H1 (cell line): ENCODE data around the gene KIT. TPM values are rescaled to one million over a fixed set of nuclear protein-coding genes. Genes with fewer than 3 reads are reported as not detected.
A peak's percentile ranks its signal among the peaks of the same experiment; 100 is the strongest.

Experiments used
- CTCF ChIA-PET: fragments of 300-600 bp; sonication (Branson Sonifier 250); formaldehyde crosslinking; loops from one replicate; lab custom pipeline; 2021; ENCODE audit not compliant: partially characterized antibody; lab: Charles Lee
- POLR2A ChIA-PET: fragments of 300-600 bp; sonication (Branson Sonifier 250); formaldehyde crosslinking; loops from one replicate; lab custom pipeline; 2021; ENCODE audit warnings: inconsistent platforms; ENCODE audit not compliant: partially characterized antibody; lab: Charles Lee
- DNase-seq, 2 experiments: peaks; one replicate each; pipeline versions ENCODE4 v3.0.0 to v3.0.0-alpha.2; 2010 to 2022; ENCODE audit warnings: low spot score in 2 of 2, low read depth in 1 of 2, mixed read lengths in 1 of 2
- FAIRE-seq: peaks from 2 replicates; lab custom pipeline; 2011; peaks lifted over from hg19 to GRCh38; lab: Jason Lieb, UNC
- H2AFZ ChIP-seq: 2 replicates; pipeline ENCODE4 v1.8.1; 2012; ENCODE audit warnings: low read length, inconsistent platforms
- H2AK5ac ChIP-seq: 2 replicates; pipeline ENCODE4 v1.6.1; 2013; ENCODE audit warnings: low read depth, low read length
- H2BK120ac ChIP-seq: replicated peaks from 2 replicates; pipeline ENCODE3; 2013; ENCODE audit warnings: low read depth, low read length, inconsistent platforms
- H2BK12ac ChIP-seq: 2 replicates; pipeline ENCODE4 v1.6.1; 2013; ENCODE audit warnings: low read depth, low read length
- H2BK15ac ChIP-seq: 2 replicates; pipeline ENCODE4 v1.6.1; 2013; ENCODE audit warnings: low read length
- H2BK20ac ChIP-seq: 2 replicates; pipeline ENCODE4 v1.6.1; 2013; ENCODE audit warnings: low read length
- H2BK5ac ChIP-seq: 2 replicates; pipeline ENCODE4 v1.6.1; 2013; ENCODE audit warnings: low read depth, low read length
- H3K14ac ChIP-seq: 2 replicates; pipeline ENCODE4 v1.6.1; 2013; ENCODE audit warnings: inconsistent platforms; ENCODE audit not compliant: insufficient read length
- H3K18ac ChIP-seq: 2 replicates; pipeline ENCODE4 v1.6.1; 2013; ENCODE audit warnings: low read length; ENCODE audit errors: extremely low read depth
- H3K23ac ChIP-seq: 2 replicates; pipeline ENCODE4 v1.6.1; 2013; ENCODE audit warnings: inconsistent platforms; ENCODE audit not compliant: insufficient read length
- H3K23me2 ChIP-seq: 2 replicates; pipeline ENCODE4 v1.6.1; 2013; ENCODE audit warnings: low read depth, low read length
- H3K27ac ChIP-seq: 2 replicates; pipeline ENCODE4 v1.6.1; 2011; ENCODE audit warnings: low read depth, low read length, inconsistent platforms
- H3K27me3 ChIP-seq, 4 experiments: replicated peaks in 1 of 4; 1 replicate in 1 of 4; 2 replicates in 3 of 4; pipeline versions ENCODE4 v1.6.1 to v1.8.1; 2011 to 2013; ENCODE audit warnings: low read length in 3 of 4, mild to moderate bottlenecking in 3 of 4, inconsistent platforms in 2 of 4, mixed read lengths in 2 of 4, moderate library complexity in 1 of 4; ENCODE audit not compliant: control insufficient read depth in 3 of 4, insufficient read depth in 3 of 4; ENCODE audit errors: extremely low read depth in 1 of 4
- H3K36me3 ChIP-seq, 4 experiments: 2 replicates each; pipeline versions ENCODE4 v1.6.1 to v1.8.1; 2011 to 2013; ENCODE audit warnings: mild to moderate bottlenecking in 4 of 4, low read length in 3 of 4, moderate library complexity in 2 of 4, control low read depth in 1 of 4, inconsistent platforms in 1 of 4; ENCODE audit not compliant: insufficient read depth in 4 of 4, control insufficient read depth in 2 of 4
- H3K4ac ChIP-seq: replicated peaks from 2 replicates; pipeline ENCODE3; 2013; ENCODE audit warnings: low read length, low read depth, mixed read lengths, inconsistent platforms; ENCODE audit not compliant: insufficient read length
- H3K4me1 ChIP-seq, 4 experiments: replicated peaks in 1 of 4; 1 replicate in 1 of 4; 2 replicates in 3 of 4; pipeline versions ENCODE4 v1.6.1 to v1.8.1; 2011 to 2013; ENCODE audit warnings: low read length in 3 of 4, inconsistent platforms in 2 of 4, mixed read lengths in 1 of 4; ENCODE audit not compliant: insufficient read depth in 4 of 4, control insufficient read depth in 3 of 4
- H3K4me2 ChIP-seq, 2 experiments: 2 replicates each; pipeline versions ENCODE4 v1.6.1 to v1.8.1; 2011 to 2013; ENCODE audit warnings: low read depth in 2 of 2, low read length in 2 of 2, control low read depth in 1 of 2, inconsistent platforms in 1 of 2, mild to moderate bottlenecking in 1 of 2; ENCODE audit not compliant: insufficient read depth in 1 of 2
- H3K4me3 ChIP-seq, 4 experiments: fragments of 200-600, 300-600 bp in 1 of 4; sonication (generic), shearing (Covaris generic), sonication (Bioruptor Twin) in 1 of 4; 2 replicates each; pipeline versions ENCODE4 v1.5.1 to v1.8.1; 2011 to 2016; ENCODE audit warnings: low read length in 4 of 4, low read depth in 3 of 4, control low read depth in 2 of 4, inconsistent platforms in 2 of 4, mild to moderate bottlenecking in 2 of 4, mixed read lengths in 1 of 4, moderate library complexity in 1 of 4; ENCODE audit not compliant: insufficient read depth in 2 of 4; ENCODE audit errors: extremely low read depth in 1 of 4
- H3K56ac ChIP-seq: replicated peaks from 2 replicates; pipeline ENCODE3; 2013; ENCODE audit warnings: low read depth, mild to moderate bottlenecking, mixed read lengths, low read length, inconsistent platforms; ENCODE audit not compliant: insufficient read length
- H3K79me1 ChIP-seq: 2 replicates; pipeline ENCODE4 v1.6.1; 2013; ENCODE audit warnings: low read depth, low read length, control low read depth
- H3K79me2 ChIP-seq, 2 experiments: 2 replicates each; pipeline versions ENCODE4 v1.6.1 to v1.8.1; 2012 to 2013; ENCODE audit warnings: low read length in 2 of 2, mild to moderate bottlenecking in 2 of 2, inconsistent platforms in 1 of 2; ENCODE audit not compliant: insufficient read depth in 2 of 2, control insufficient read depth in 1 of 2
- H3K9ac ChIP-seq, 4 experiments: replicated peaks in 1 of 4; 1 replicate in 1 of 4; 2 replicates in 3 of 4; pipeline versions ENCODE4 v1.6.1 to v1.8.1; 2011 to 2013; ENCODE audit warnings: low read depth in 3 of 4, low read length in 3 of 4, control low read depth in 2 of 4, mild to moderate bottlenecking in 2 of 4, moderate library complexity in 2 of 4, inconsistent platforms in 1 of 4; ENCODE audit errors: extremely low read depth in 1 of 4
- H3K9me3 ChIP-seq, 2 experiments: 2 replicates each; pipeline versions ENCODE4 v1.6.1 to v1.8.1; 2012 to 2013; ENCODE audit warnings: mild to moderate bottlenecking in 2 of 2, moderate library complexity in 2 of 2, control low read depth in 1 of 2, inconsistent platforms in 1 of 2, low read depth in 1 of 2, low read length in 1 of 2, mixed read lengths in 1 of 2; ENCODE audit not compliant: insufficient read depth in 2 of 2
- H4K20me1 ChIP-seq, 2 experiments: replicated peaks in 1 of 2; 2 replicates each; pipeline versions ENCODE3 to v1.8.1; 2011 to 2013; ENCODE audit warnings: inconsistent platforms in 2 of 2, low read length in 2 of 2, mild to moderate bottlenecking in 1 of 2; ENCODE audit not compliant: insufficient read depth in 2 of 2, control insufficient read depth in 1 of 2
- H4K5ac ChIP-seq: 2 replicates; pipeline ENCODE4 v1.6.1; 2013; ENCODE audit warnings: low read length, low read depth, mixed read lengths, inconsistent platforms; ENCODE audit not compliant: insufficient read length
- H4K8ac ChIP-seq: 2 replicates; pipeline ENCODE4 v1.8.0; 2013; ENCODE audit warnings: mild to moderate bottlenecking, moderate library complexity, low read length, inconsistent platforms; ENCODE audit not compliant: insufficient read depth; ENCODE audit errors: extremely low read depth
- H4K91ac ChIP-seq: replicated peaks from 2 replicates; pipeline ENCODE3; 2013; ENCODE audit warnings: low read length, mixed read lengths, inconsistent platforms; ENCODE audit not compliant: insufficient read length
- CTCF ChIP-seq, 3 experiments: IDR thresholded peaks; 1 replicate in 2 of 3; 2 replicates in 1 of 3; pipeline versions ENCODE4 v1.5.1 to v1.6.1; 2011; ENCODE audit warnings: low read length in 3 of 3, mild to moderate bottlenecking in 3 of 3, inconsistent platforms in 2 of 3, low read depth in 1 of 3, moderate library complexity in 1 of 3; ENCODE audit not compliant: insufficient read depth in 1 of 3; ENCODE audit errors: control extremely low read depth in 1 of 3
- NRF1 ChIP-seq: IDR thresholded peaks from 2 replicates; pipeline ENCODE4 v1.6.1; 2011; ENCODE audit warnings: mild to moderate bottlenecking, low read depth, low read length, improper control_type of control experiment
- SAP30 ChIP-seq: fragments of 300-600 bp; sonication (generic); IDR thresholded peaks from 2 replicates; pipeline ENCODE4 v1.7.1; 2012; ENCODE audit warnings: low read length, moderate library complexity, mild to moderate bottlenecking, inconsistent platforms; ENCODE audit not compliant: insufficient read depth, insufficient replicate concordance
- SIN3A ChIP-seq, 2 experiments: IDR thresholded peaks in 1 of 2; conservative IDR thresholded peaks in 1 of 2; 2 replicates each; pipeline ENCODE4 v1.6.1; 2011 to 2012; ENCODE audit warnings: low read length in 2 of 2, improper control_type of control experiment in 1 of 2, low read depth in 1 of 2, mild to moderate bottlenecking in 1 of 2
- SIRT6 ChIP-seq: IDR thresholded peaks from one replicate; pipeline ENCODE4 v1.7.1; 2012; ENCODE audit warnings: low read length, inconsistent platforms
- SIX5 ChIP-seq: IDR thresholded peaks from 2 replicates; pipeline ENCODE4 v1.6.1; 2011; ENCODE audit warnings: mild to moderate bottlenecking, low read depth, low read length
- WGBS, 2 experiments: shearing (Covaris generic) in 1 of 2; methylation state at CpG; one replicate each; pipeline versions ENCODE4 v1.1.6 to v1.1.7; 2013 to 2015; ENCODE audit warnings: low lambda C conversion rate in 2 of 2, mixed read lengths in 2 of 2, inconsistent platforms in 1 of 2, low coverage in 1 of 2, missing lambda C conversion rate in 1 of 2; ENCODE audit not compliant: insufficient replicate concordance in 2 of 2, insufficient coverage in 1 of 2, insufficient read length in 1 of 2; ENCODE audit errors: extremely low coverage in 1 of 2, missing lambda C conversion rate in 1 of 2; 5-methylcytosine and 5-hydroxymethylcytosine counted together
- polyA plus RNA-seq, 7 experiments: library from polyadenylated mRNA; depleted of rRNA in 3 of 7; stranded (reverse) in 5 of 7; unstranded in 2 of 7; fragments of >200 nt in 5 of 7; fragments of 200-250 nt in 2 of 7; gene quantifications; 1 replicate in 5 of 7; 2 replicates in 1 of 7; 4 replicates in 1 of 7; pipeline versions ENCODE4 v1.2.1 to v1.2.3, GENCODE V29; 2011 to 2013; ENCODE audit warnings: missing spikeins in 2 of 7, mixed read lengths in 2 of 7
- total RNA-seq: library from RNA; stranded (reverse); fragmentation: NEBNext Ultra II Directional; extraction: Animal tissue kit (Norgen Biotek cat#: 25700); gene quantifications from 2 replicates; pipeline ENCODE4 v1.2.1, GENCODE V29; 2021
- TF ChIP-seq, protein P1 (sequence below): IDR thresholded peaks from 2 replicates; pipeline ENCODE4 v1.6.1; 2011; ENCODE audit warnings: low read length, improper control_type of control experiment

KIT gene
- total and polyA plus RNA-seq, 2 of the 8 experiments (the other 6 are each of a cell fraction or from before 2014, with no cell fraction given) = 14.4 to 24.8 TPM

DNA sequence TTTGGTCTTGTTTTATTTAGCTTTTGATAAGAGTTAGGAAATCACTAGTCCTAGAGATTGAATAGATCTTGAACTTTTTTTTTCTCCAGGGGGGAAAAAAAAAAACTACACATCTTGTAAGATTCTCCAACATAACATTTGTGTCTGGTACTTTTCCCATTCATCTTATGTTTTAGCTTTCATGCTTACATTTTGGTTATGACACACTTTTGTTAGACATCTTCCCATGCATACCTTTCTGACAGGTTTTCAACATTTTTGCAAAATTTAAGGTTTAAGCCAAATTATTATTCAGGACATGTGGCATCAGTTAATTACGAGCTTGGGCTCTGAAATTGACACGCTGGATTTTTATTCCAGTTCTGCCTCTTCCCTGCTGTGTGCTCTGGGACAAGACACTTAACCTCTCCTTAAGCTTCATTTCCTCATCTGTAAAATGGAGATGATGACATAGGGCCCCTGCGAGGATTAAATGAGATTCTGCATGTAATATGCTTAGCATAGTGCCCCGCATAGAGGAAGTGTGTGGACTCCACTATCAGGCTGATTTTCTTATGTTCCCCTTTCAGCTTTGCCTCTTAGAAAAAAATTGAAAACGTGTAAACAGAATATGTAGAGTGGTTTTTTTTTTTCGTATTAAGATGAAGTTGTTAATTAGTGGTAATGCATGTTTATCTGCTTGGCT, 5.3 kb downstream of the KIT start:
- H4K20me1 ChIP-seq = peaks cover 12 to 15% of the 10 kb centered on the region in 2 experiments
- no peak overlapping the region for H3K4me3 ChIP-seq
- TF ChIP-seq SIX5 (no peak), SIN3A (conservative IDR thresholded peaks at IDR 0.05 in 1 of 2, IDR thresholded peaks at IDR 0.05 in 1 of 2; ENCODE audit: low read depth in 1 of 2, low read length in 2 of 2) (no peak), SIRT6 (no peak), CTCF (IDR thresholded peaks at IDR 0.05; ENCODE audit: control extremely low read depth in 1 of 3, insufficient read depth in 1 of 3, low read depth in 1 of 3, low read length in 3 of 3) (no peak), SAP30 (no peak), NRF1 (no peak)
- TF ChIP-seq, protein P1, sequence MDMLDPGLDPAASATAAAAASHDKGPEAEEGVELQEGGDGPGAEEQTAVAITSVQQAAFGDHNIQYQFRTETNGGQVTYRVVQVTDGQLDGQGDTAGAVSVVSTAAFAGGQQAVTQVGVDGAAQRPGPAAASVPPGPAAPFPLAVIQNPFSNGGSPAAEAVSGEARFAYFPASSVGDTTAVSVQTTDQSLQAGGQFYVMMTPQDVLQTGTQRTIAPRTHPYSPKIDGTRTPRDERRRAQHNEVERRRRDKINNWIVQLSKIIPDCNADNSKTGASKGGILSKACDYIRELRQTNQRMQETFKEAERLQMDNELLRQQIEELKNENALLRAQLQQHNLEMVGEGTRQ = no peak

More for the DNA sequence above, 5.3 kb downstream of the KIT start:
- Histone ChIP-seq H3K9ac (no peak overlapping the region), H2BK120ac (no peak overlapping the region), H3K23me2 (peaks cover 9% of the 10 kb centered on the region), H2BK15ac (no peak overlapping the region), H3K27ac (no peak overlapping the region), H4K5ac (no peak overlapping the region), H3K4me2 (no peak overlapping the region), H3K4me1 (peaks cover 3 to 7% (median 6%) of the 10 kb centered on the region in 4 experiments; a peak in 6 of 7 replicates), H3K23ac (no peak overlapping the region), H3K27me3 (peaks cover 2 to 18% (median 12%) of the 10 kb centered on the region in 4 experiments), H2BK5ac (no peak overlapping the region), H2AFZ (no peak overlapping the region), H3K56ac (no peak overlapping the region), H3K9me3 (no peaks in the 10 kb centered on the region), H3K79me2 (peaks cover 6 to 60% of the 10 kb centered on the region in 2 experiments), H3K4ac (no peak overlapping the region), H3K79me1 (no peaks in the 10 kb centered on the region), H4K8ac (no peak overlapping the region), H2BK12ac (no peak overlapping the region), H4K91ac (no peak overlapping the region), H3K14ac (no peak overlapping the region), H2AK5ac (no peak overlapping the region), H2BK20ac (no peak overlapping the region), H3K36me3 (no peaks in the 10 kb centered on the region), H3K18ac (no peak overlapping the region)
- ChIA-PET POLR2A (interaction anchor here (0.6 to 1.3 kb wide), 3 partner anchors 13 to 1515 kb away, joined by 3 to 6 read pairs (median 3); no protein-coding TSS in a partner anchor), CTCF (interaction anchor here (0.6 to 1.4 kb wide), 6 partner anchors 9 to 358 kb away, joined by 3 to 4 read pairs (median 3); no protein-coding TSS in a partner anchor)
- WGBS, 2 experiments = 69 to 100% methylated on average over 2 to 6 of the region's 6 CpGs
- DNase-seq (peak in 1 of 2 experiments; percentile 3), FAIRE-seq (no peak)
